Upper lobe of left lung (tissue), 6 donors: ENCODE measurements around the gene KRT4. TPM values are rescaled to one million over a fixed set of nuclear protein-coding genes. Genes with fewer than 3 reads are reported as not detected.

Experiments
- ATAC-seq, 2 donors: fragments of 200-7000 bp; cut with Tn5 transposase; one replicate each; pipeline ENCODE4 v1.9.1; 2022; ENCODE audit warnings: mild to moderate bottlenecking in 2 of 2, moderate library complexity in 2 of 2; ENCODE audit not compliant: low FRiP score in 2 of 2
- DNase-seq, 2 donors: peaks; one replicate each; pipeline ENCODE4 v3.0.0-alpha.2; 2019 to 2020
- H3K27ac ChIP-seq, 4 donors: fragments of 200-600 bp; sonication (generic); one replicate each; pipeline ENCODE4 v1.5.1; 2016 to 2019
- H3K27me3 ChIP-seq, 4 donors: fragments of 200-600 bp; sonication (generic); one replicate each; pipeline ENCODE4 v1.5.1; 2017 to 2019
- H3K36me3 ChIP-seq, 4 donors: fragments of 200-600 bp; sonication (generic); one replicate each; pipeline ENCODE4 v1.5.1; 2016 to 2019
- H3K4me1 ChIP-seq, 4 donors: fragments of 200-600 bp; sonication (generic); one replicate each; pipeline ENCODE4 v1.5.1; 2018 to 2019
- H3K4me3 ChIP-seq, 4 donors: fragments of 200-600 bp; sonication (generic); one replicate each; pipeline ENCODE4 v1.5.1; 2017 to 2019; ENCODE audit warnings: mild to moderate bottlenecking in 2 of 4, moderate library complexity in 1 of 4
- H3K9me3 ChIP-seq, 4 donors: fragments of 200-600 bp; sonication (generic); one replicate each; pipeline ENCODE4 v1.5.1; 2018 to 2019
- CTCF ChIP-seq, 6 experiments: fragments of 450-650 bp in 4 of 6; fragments of 200-600 bp in 2 of 6; sonication (generic) in 2 of 6; IDR thresholded peaks; one replicate each; pipeline ENCODE4 v1.5.1; 2016 to 2019; ENCODE audit warnings: antibody characterized with exemption in 6 of 6
- EP300 ChIP-seq, 4 donors: sonication (generic); formaldehyde crosslinking; IDR thresholded peaks; one replicate each; pipeline ENCODE4 v1.5.1; 2017; ENCODE audit warnings: antibody characterized with exemption in 4 of 4, control low read depth in 2 of 4
- POLR2A ChIP-seq, 4 donors: fragments of 450-650 bp; IDR thresholded peaks; one replicate each; pipeline ENCODE4 v1.5.1; 2016 to 2017; ENCODE audit warnings: antibody characterized with exemption in 4 of 4, mild to moderate bottlenecking in 2 of 4
- POLR2AphosphoS5 ChIP-seq, 2 donors: sonication (generic); formaldehyde crosslinking; IDR thresholded peaks; one replicate each; pipeline ENCODE4 v1.5.1; 2017; ENCODE audit warnings: antibody characterized with exemption in 2 of 2
- WGBS, 2 donors: methylation state at CpG; one replicate each; pipeline ENCODE4 v1.1.5; 2017 to 2018; 5-methylcytosine and 5-hydroxymethylcytosine counted together
- total RNA-seq, 6 donors: library from RNA; depleted of rRNA in 4 of 6; stranded (reverse); fragments of >200 nt in 4 of 6; gene quantifications; one replicate each; pipeline versions ENCODE4 v1.1.0 to v1.2.1, GENCODE V29; 2016 to 2021
- donor health status: DM: no; HTN: no; CAD: no; lungs with moderate emphysema.
- donor health status: DM: no; HTN: yes; CAD: no; lungs with severe emphysema.

KRT4 gene
- total RNA-seq, 6 donors from 2014 or later: 2.1 to 36.1 (median 15.1) TPM

- no peak overlapping the region for H3K4me3 ChIP-seq
- WGBS, 2 donors: 84 to 86% methylated on average over 3 to 6 of the region's 6 CpGs
- no peak for DNase-seq
Measured at GRCh38 chr12:52849511-52849910, 35.6 kb upstream of the KRT4 start.

GRCh38 chr12:52848661-52849255 lies 34.8 kb upstream of the KRT4 start, which contains the start of gene KRT78:
TSS of gene KRT78 (minus strand) at chr12:52848994. CDS start at chr12:52848930, 64 bp downstream.
- Histone ChIP-seq H3K4me3 (no peak within 1 kb of the TSS), H3K9me3 (no peaks in the 10 kb centered on the region), H3K4me1 (peaks cover 0 to 8% (median 0%) of the 10 kb centered on the region in 4 donors), H3K27ac (no peak within 1 kb of the TSS), H3K36me3 (no peaks in the 10 kb centered on the region), H3K27me3 (no peaks in the 10 kb centered on the region)
- WGBS, 2 donors: 60 to 62% methylated on average over 3 to 4 of the region's 16 CpGs
- TF ChIP-seq POLR2A (IDR thresholded peaks at IDR 0.05) (no peak), CTCF (IDR thresholded peaks at IDR 0.05) (no peak)
- ATAC-seq: no peak
- DNase-seq: peak in 1 of 2 donors; percentile 52

More at GRCh38 chr12:52849511-52849910, 35.6 kb upstream of the KRT4 start:
- no peak for ATAC-seq
- Histone ChIP-seq H3K9me3 (no peaks in the 10 kb centered on the region), H3K27ac (no peak overlapping the region), H3K27me3 (no peaks in the 10 kb centered on the region), H3K36me3 (no peaks in the 10 kb centered on the region), H3K4me1 (peaks cover 0 to 8% (median 0%) of the 10 kb centered on the region in 4 donors)
- no peak for TF ChIP-seq CTCF (IDR thresholded peaks at IDR 0.05)
- TF ChIP-seq EP300 (IDR thresholded peaks at IDR 0.05): no peak
- TF ChIP-seq POLR2AphosphoS5 (IDR thresholded peaks at IDR 0.05): no peak
- no peak for TF ChIP-seq POLR2A (IDR thresholded peaks at IDR 0.05)

GRCh38 chr12:52847335-52848102 lies 33.6 kb upstream of the KRT4 start:
- no peak overlapping the region for H3K27ac ChIP-seq
- no peaks in the 10 kb centered on the region for H3K9me3 ChIP-seq
- DNase-seq (no peak), ATAC-seq (peak in 1 of 2 donors; percentile 57)
- H3K4me1 ChIP-seq: peaks cover 0 to 8% (median 0%) of the 10 kb centered on the region in 4 donors
- no peak for TF ChIP-seq EP300 (IDR thresholded peaks at IDR 0.05)
- no peak for TF ChIP-seq POLR2AphosphoS5 (IDR thresholded peaks at IDR 0.05)
- no peak for TF ChIP-seq POLR2A (IDR thresholded peaks at IDR 0.05)
- no peak for TF ChIP-seq CTCF (IDR thresholded peaks at IDR 0.05)
- WGBS, 2 donors: 72 to 73% methylated on average over 5 to 12 of the region's 12 CpGs
- H3K36me3 ChIP-seq: no peaks in the 10 kb centered on the region
- no peaks in the 10 kb centered on the region for H3K27me3 ChIP-seq
- H3K4me3 ChIP-seq: no peak overlapping the region

- no peaks in the 10 kb centered on the region for H3K9me3 ChIP-seq
Measured at GRCh38 chr12:52846356-52846970, 32.5 kb upstream of the KRT4 start.

GRCh38 chr12:52845946-52846345 lies 32.0 kb upstream of the KRT4 start:
- Histone ChIP-seq H3K9me3 (no peaks in the 10 kb centered on the region), H3K27me3 (no peaks in the 10 kb centered on the region), H3K27ac (no peak overlapping the region), H3K4me1 (peaks cover 0 to 8% (median 0%) of the 10 kb centered on the region in 4 donors), H3K36me3 (no peaks in the 10 kb centered on the region), H3K4me3 (no peak overlapping the region)
- 54 to 82% methylated on average over 1 of the region's 1 CpG for WGBS, 2 donors
- no peak for DNase-seq
- ATAC-seq: no peak
- no peak for TF ChIP-seq EP300 (IDR thresholded peaks at IDR 0.05)
- TF ChIP-seq POLR2AphosphoS5 (IDR thresholded peaks at IDR 0.05): no peak
- no peak for TF ChIP-seq POLR2A (IDR thresholded peaks at IDR 0.05)
- no peak for TF ChIP-seq CTCF (IDR thresholded peaks at IDR 0.05)

More at GRCh38 chr12:52846356-52846970, 32.5 kb upstream of the KRT4 start:
- ATAC-seq (no peak), DNase-seq (no peak)
- WGBS, 2 donors: 73 to 76% methylated on average over 8 of the region's 8 CpGs
- Histone ChIP-seq H3K4me3 (no peak overlapping the region), H3K27ac (no peak overlapping the region), H3K4me1 (peaks cover 0 to 8% (median 0%) of the 10 kb centered on the region in 4 donors), H3K36me3 (no peaks in the 10 kb centered on the region), H3K27me3 (no peaks in the 10 kb centered on the region)
- TF ChIP-seq POLR2AphosphoS5 (IDR thresholded peaks at IDR 0.05): no peak
